NT2/D1 (cell line): ENCODE data around the gene SCYGR4.

Experiments
- DNase-seq: peaks from one replicate; pipeline ENCODE4 v3.0.0-alpha.2; 2011; ENCODE audit warnings: low read depth, low spot score
- H3K27me3 ChIP-seq: 2 replicates; pipeline ENCODE4 v1.6.0; 2011; ENCODE audit warnings: mild to moderate bottlenecking; ENCODE audit not compliant: insufficient read length, insufficient read depth
- H3K36me3 ChIP-seq: 2 replicates; pipeline ENCODE4 v1.6.1; 2011; ENCODE audit warnings: mild to moderate bottlenecking, low read length, mixed read lengths; ENCODE audit not compliant: insufficient read depth, insufficient read length
- H3K4me1 ChIP-seq: 2 replicates; pipeline ENCODE4 v1.5.1; 2011; ENCODE audit not compliant: insufficient read depth, insufficient read length
- H3K4me3 ChIP-seq: 2 replicates; pipeline ENCODE4 v1.5.1; 2011; ENCODE audit warnings: low read depth; ENCODE audit not compliant: insufficient read length
- H3K9ac ChIP-seq: 2 replicates; pipeline ENCODE4 v1.6.0; 2011; ENCODE audit warnings: low read depth; ENCODE audit not compliant: insufficient read length
- H3K9me3 ChIP-seq: 2 replicates; pipeline ENCODE4 v1.5.1; 2011; ENCODE audit warnings: mild to moderate bottlenecking, low read length; ENCODE audit not compliant: insufficient read depth
- SUZ12 ChIP-seq: IDR thresholded peaks from 2 replicates; pipeline ENCODE4 v1.6.1; 2011; ENCODE audit not compliant: insufficient read length, insufficient read depth; ENCODE audit errors: extremely low read depth
- YY1 ChIP-seq: IDR thresholded peaks from 2 replicates; pipeline ENCODE4 v1.6.1; 2011; ENCODE audit not compliant: insufficient read length, insufficient read depth
- ZNF274 ChIP-seq: IDR thresholded peaks from 2 replicates; pipeline ENCODE4 v1.6.1; 2011; ENCODE audit warnings: mild to moderate bottlenecking, low read depth, low read length

The SCYGR4 gene, protein sequence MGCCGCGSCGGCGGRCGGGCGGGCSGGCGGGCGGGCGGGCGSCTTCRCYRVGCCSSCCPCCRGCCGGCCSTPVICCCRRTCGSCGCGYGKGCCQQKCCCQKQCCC

DNA sequence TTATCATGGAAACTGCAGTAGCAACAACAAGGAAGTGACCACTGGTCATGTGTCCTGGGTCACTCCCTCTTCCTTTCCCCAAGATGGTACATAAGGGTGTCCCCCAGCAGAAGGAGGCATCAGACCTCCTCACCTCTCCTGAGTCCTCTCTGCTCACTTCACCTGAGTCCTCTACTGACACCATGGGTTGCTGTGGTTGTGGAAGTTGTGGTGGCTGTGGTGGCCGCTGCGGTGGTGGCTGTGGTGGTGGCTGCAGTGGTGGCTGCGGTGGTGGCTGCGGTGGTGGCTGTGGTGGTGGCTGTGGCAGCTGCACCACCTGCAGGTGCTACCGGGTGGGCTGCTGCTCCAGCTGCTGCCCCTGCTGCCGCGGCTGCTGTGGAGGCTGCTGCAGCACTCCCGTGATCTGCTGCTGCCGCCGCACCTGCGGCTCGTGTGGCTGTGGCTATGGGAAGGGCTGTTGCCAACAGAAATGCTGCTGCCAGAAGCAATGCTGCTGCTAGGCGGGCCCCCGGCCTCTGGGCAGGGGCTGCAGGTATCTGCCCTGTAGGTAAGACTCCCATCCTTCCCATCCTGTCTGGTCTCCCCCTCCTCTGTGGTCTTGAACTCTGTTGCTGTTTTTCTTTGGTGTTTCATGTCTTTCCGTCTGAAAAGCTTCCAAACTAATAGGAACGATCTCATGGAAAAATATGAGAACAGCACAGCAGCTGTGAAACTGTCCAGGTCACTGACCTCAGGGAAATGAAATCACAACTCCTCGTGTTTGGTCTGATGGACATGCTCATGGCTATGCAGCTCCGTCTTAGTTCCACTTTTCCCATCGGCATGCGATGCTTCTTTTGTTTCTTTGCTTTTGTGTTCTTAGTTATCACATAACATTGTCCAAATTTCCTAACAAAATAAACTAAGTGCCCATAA, at the start of gene SCYGR4:
Gene SCYGR4 (plus strand): TSS at position 183 of the 915 bp plus-strand sequence. CDS start 0 bp downstream, at position 183.
- no peak within 1 kb of the TSS for H3K9ac ChIP-seq
- DNase-seq = no peak
- TF ChIP-seq SUZ12 (no peak), YY1 (no peak), ZNF274 (no peak)
- no peaks in the 10 kb centered on the region for H3K36me3 ChIP-seq
- peaks cover 8% of the 10 kb centered on the region for H3K4me1 ChIP-seq
- no peaks in the 10 kb centered on the region for H3K9me3 ChIP-seq
- no peak within 1 kb of the TSS for H3K4me3 ChIP-seq
- peaks cover 3% of the 10 kb centered on the region for H3K27me3 ChIP-seq

DNA sequence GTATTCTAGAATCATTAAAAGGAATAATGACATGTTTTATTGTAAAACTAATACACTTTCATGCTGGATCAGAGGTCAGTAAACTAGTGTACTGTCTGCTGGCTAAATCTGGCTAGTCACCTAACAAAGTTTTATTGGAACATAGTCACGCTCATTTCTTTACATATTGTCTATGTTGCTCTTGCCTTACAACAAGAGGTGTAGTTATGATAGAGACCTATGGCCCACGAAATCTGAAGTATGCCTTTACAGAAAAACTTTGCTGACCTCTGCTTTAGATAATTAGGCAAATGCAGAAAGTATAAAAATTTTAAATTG, 48.5 kb upstream of the SCYGR4 start:
- no peaks in the 10 kb centered on the region for H3K27me3 ChIP-seq
- no peak for TF ChIP-seq ZNF274
- no peak for TF ChIP-seq SUZ12
- TF ChIP-seq YY1 = no peak
- no peaks in the 10 kb centered on the region for H3K36me3 ChIP-seq
- H3K9me3 ChIP-seq = no peaks in the 10 kb centered on the region
- no peak overlapping the region for H3K9ac ChIP-seq
- H3K4me1 ChIP-seq = no peaks in the 10 kb centered on the region
- H3K4me3 ChIP-seq = no peak overlapping the region
- no peak for DNase-seq

DNA sequence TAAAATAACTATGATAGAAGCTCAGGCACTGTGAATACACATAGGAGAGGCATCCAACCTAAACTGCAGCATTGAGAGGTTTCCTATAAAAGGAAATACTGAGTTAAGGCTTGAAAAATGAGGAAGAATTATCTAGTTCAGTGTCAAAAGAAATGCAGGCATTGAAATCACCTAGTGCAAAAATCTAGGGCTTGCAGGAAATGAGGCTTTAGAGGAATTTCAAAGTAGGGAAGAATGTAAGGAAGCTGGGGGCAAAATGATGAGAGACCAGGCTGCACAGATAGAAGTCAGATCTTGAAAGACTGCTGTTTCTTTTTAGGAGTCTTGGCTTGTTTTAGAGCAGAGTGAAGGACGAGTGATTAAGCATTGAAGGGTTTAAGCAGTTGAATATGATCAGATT, 46.7 kb upstream of the SCYGR4 start:
- Histone ChIP-seq H3K9ac (no peak overlapping the region), H3K4me1 (no peaks in the 10 kb centered on the region), H3K9me3 (no peaks in the 10 kb centered on the region), H3K36me3 (no peaks in the 10 kb centered on the region), H3K4me3 (no peak overlapping the region), H3K27me3 (no peaks in the 10 kb centered on the region)
- DNase-seq = no peak
- no peak for TF ChIP-seq SUZ12
- no peak for TF ChIP-seq YY1
- TF ChIP-seq ZNF274 = no peak

DNA sequence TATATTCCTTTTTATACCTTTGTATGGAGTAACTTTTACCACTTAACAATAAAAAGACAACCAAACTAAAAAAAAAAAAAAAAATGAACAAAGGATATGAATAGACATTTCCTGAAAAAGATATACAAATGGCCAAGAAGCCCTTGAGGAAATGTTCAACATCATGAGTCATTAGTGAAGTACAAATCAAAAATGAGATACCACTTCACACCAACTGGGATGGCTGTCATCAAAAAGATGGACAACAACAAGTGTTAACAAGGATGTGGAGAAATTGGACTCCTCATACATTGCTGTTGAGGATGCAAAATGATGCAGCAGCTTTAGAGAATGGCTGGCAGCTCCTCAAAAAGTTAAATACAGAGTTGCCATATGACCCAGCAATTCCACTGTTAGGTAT, 41.2 kb upstream of the SCYGR4 start:
- no peaks in the 10 kb centered on the region for H3K9me3 ChIP-seq
- TF ChIP-seq YY1 = no peak
- TF ChIP-seq SUZ12 = no peak
- TF ChIP-seq ZNF274 = no peak
- no peak for DNase-seq

DNA sequence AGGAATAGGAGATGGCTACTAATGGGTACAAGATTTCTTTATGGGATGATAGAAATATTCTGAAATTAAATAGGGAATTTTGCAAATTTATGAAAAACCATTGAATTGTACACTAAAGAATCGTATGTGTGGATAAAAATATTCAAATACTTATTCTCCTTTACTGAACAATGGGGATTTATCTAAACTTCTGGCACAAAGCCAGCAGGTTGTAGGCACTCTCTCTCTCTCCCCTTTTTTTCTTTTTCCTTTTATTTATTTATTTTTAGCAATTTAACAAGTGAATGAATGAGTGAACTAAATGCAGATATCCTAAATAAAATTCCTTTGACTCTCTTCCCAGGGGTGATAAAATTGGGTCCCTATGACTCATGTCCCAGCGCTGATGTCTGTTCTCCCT, 40.5 kb upstream of the SCYGR4 start:
- no peak for DNase-seq
- H3K36me3 ChIP-seq = no peaks in the 10 kb centered on the region
- no peaks in the 10 kb centered on the region for H3K4me1 ChIP-seq
- H3K27me3 ChIP-seq = no peaks in the 10 kb centered on the region
- no peak for TF ChIP-seq ZNF274
- H3K9me3 ChIP-seq = no peaks in the 10 kb centered on the region
- H3K4me3 ChIP-seq = no peak overlapping the region
- no peak overlapping the region for H3K9ac ChIP-seq

More for the DNA sequence above, 41.2 kb upstream of the SCYGR4 start:
- H3K9ac ChIP-seq = no peak overlapping the region
- H3K4me1 ChIP-seq = no peaks in the 10 kb centered on the region
- H3K4me3 ChIP-seq = no peak overlapping the region
- no peaks in the 10 kb centered on the region for H3K27me3 ChIP-seq
- no peaks in the 10 kb centered on the region for H3K36me3 ChIP-seq

DNA sequence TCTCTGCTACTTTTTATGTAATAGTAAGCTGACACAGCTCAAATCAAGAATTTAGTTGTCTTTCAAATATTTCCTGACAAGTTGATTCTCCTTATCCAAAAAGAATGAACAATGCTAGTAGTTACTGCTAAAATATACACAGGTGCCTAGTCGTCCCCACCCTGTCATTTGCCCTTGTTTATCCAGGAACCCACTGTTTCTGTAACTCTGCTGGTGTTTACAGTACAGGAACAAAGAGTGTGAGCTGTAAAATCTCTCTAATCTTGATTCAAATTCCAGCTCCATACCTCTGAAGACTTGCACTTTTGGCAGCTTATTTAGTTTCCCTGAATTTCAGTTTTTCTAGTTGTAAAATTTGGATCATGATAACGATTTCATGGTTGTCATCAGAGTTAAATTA, 39.7 kb upstream of the SCYGR4 start:
- Histone ChIP-seq H3K4me3 (no peak overlapping the region), H3K9me3 (no peaks in the 10 kb centered on the region; the same call in 1 of the 2 replicates), H3K9ac (no peak overlapping the region), H3K4me1 (no peaks in the 10 kb centered on the region), H3K36me3 (no peaks in the 10 kb centered on the region), H3K27me3 (no peaks in the 10 kb centered on the region)
- DNase-seq = no peak
- TF ChIP-seq YY1 (no peak), SUZ12 (no peak), ZNF274 (no peak)

DNA sequence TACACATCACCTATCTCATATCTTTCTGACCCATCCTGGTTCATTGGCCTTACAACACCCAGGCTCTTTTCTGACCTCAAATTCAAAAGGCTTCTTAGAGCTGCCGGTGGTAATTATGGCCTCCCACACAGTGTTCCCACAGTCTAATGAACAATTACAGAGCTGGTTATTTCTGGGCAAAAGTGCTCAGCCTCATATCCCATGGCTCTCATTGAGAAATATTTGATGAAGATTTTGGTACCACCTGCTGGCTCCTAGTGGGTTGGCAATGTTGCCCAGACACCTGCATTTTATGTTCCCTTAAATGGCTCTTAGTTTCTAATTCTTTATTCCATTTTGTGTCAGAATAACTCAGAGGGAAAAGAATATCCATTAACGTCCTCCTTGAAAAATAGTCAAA, 38.7 kb upstream of the SCYGR4 start:
- Histone ChIP-seq H3K4me3 (no peak overlapping the region), H3K4me1 (no peaks in the 10 kb centered on the region), H3K27me3 (no peaks in the 10 kb centered on the region), H3K9ac (no peak overlapping the region), H3K9me3 (peaks cover 9% of the 10 kb centered on the region; the same call in 1 of the 2 replicates), H3K36me3 (no peaks in the 10 kb centered on the region)
- TF ChIP-seq ZNF274 (no peak), SUZ12 (no peak), YY1 (no peak)
- no peak for DNase-seq
